ENCODE measurements around the gene CLDN19.
A peak's percentile ranks its signal among the peaks of the same experiment; 100 is the strongest.

CLDN19 gene

DNA sequence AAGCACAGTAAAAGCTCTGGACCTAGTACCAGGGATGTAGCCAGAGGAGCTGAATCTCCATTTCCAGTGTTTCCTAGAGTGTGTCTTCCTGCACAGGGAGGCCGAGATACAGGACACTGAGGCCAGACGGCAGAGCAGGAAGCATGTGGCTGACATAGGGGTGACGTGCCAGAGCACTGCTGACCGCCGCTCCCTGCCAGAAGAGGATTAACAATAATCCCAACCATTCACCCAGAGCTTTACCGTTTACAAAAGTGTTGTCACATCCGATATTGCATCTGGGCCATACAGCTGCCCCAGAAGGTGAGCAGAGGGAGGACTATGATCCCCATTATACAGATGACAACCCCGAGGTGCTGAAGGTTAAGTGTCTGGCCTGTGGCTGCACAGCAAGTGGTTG lies 5.8 kb upstream of the CLDN19 start:
- no peaks in the 10 kb centered on the region for H3K27me3 ChIP-seq (ENCODE audit: insufficient read depth, poor library complexity, severe bottlenecking)
- peaks cover 6% of the 10 kb centered on the region; the same call in 1 of the 2 replicates for H3K36me3 ChIP-seq (ENCODE audit: low read depth)
- no peaks in the 10 kb centered on the region for H3K9me3 ChIP-seq (ENCODE audit: severe bottlenecking)
- H3K4me3 ChIP-seq (ENCODE audit: severe bottlenecking) = no peak overlapping the region
- no peak overlapping the region for H3K27ac ChIP-seq (ENCODE audit: poor library complexity, severe bottlenecking)
- TF ChIP-seq CTCF (IDR thresholded peaks at IDR 0.05; ENCODE audit: poor library complexity, severe bottlenecking) = no peak
- no peak for ATAC-seq (ENCODE audit: low read depth)
- peaks cover 12% of the 10 kb centered on the region for H3K4me1 ChIP-seq (ENCODE audit: insufficient read depth, poor library complexity, severe bottlenecking)
- no peak for DNase-seq (ENCODE audit: low spot score)

DNA sequence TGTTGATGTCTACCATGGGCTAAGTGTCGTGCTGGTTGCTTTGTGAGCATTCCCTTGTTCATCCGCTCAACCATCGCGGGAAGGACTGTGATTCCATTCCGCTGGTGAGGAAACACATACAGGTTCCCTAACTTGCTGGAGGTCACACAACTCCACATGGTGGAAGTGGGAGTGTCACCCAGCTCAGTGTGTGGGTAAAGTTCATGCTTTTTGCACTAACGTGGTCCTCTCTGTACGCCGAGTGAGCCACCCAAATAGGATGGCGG lies 4.0 kb upstream of the CLDN19 start:
- ATAC-seq (ENCODE audit: low read depth) (no peak), DNase-seq (ENCODE audit: low spot score) (no peak)
- Histone ChIP-seq H3K27ac (ENCODE audit: poor library complexity, severe bottlenecking) (no peak overlapping the region), H3K27me3 (ENCODE audit: insufficient read depth, poor library complexity, severe bottlenecking) (no peaks in the 10 kb centered on the region), H3K4me1 (ENCODE audit: insufficient read depth, poor library complexity, severe bottlenecking) (peaks cover 12% of the 10 kb centered on the region), H3K4me3 (ENCODE audit: severe bottlenecking) (no peak overlapping the region), H3K9me3 (ENCODE audit: severe bottlenecking) (no peaks in the 10 kb centered on the region), H3K36me3 (ENCODE audit: low read depth) (no peaks in the 10 kb centered on the region)
- no peak for TF ChIP-seq CTCF (IDR thresholded peaks at IDR 0.05; ENCODE audit: poor library complexity, severe bottlenecking)

- DNase-seq (ENCODE audit: low spot score) = no peak
- ATAC-seq (ENCODE audit: low read depth) = peak; percentile 85
- H3K36me3 ChIP-seq (ENCODE audit: low read depth) = no peaks in the 10 kb centered on the region
- no peak overlapping the region for H3K4me3 ChIP-seq (ENCODE audit: severe bottlenecking)
- no peaks in the 10 kb centered on the region for H3K9me3 ChIP-seq (ENCODE audit: severe bottlenecking)
- H3K27ac ChIP-seq (ENCODE audit: poor library complexity, severe bottlenecking) = peak overlapping the region; percentile 55
- peaks cover 12% of the 10 kb centered on the region for H3K4me1 ChIP-seq (ENCODE audit: insufficient read depth, poor library complexity, severe bottlenecking)
- no peak for TF ChIP-seq CTCF (IDR thresholded peaks at IDR 0.05; ENCODE audit: poor library complexity, severe bottlenecking)
- no peaks in the 10 kb centered on the region for H3K27me3 ChIP-seq (ENCODE audit: insufficient read depth, poor library complexity, severe bottlenecking)
Observed at GRCh38 chr1:42743317-42744147, 3.5 kb upstream of the CLDN19 start.

DNA sequence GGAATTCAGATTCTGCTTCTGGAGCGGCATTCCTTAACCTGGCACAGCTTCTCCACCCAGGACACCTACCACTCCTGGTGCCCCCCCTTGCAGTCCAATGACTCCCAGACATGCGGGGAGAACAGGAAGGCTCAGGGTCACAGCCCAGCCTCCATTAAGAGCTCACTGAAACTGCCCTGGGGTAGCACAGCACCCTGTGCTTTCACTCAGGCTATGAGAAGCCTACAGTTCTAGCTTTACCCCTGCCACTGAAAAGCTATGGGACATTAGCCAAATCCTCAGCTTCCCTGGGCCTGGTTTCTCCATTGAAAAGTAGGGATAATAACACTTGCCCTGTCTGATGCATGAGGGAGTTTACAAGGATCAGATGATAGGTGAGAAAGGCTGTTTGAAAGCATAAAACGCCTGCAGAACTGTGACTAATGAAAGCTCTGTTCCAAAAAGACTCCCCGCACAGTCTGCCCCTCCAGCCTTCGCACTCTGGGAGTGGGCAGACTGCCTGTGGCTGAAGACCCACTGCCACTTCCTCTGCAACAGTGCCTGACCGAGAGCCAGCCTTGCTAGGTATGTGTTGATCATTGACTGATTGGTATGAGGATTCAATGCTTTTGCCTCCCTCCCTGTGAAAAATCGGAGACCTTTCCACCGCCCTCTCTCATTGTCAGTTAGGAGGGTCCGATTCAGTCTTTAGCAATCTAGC lies 2.7 kb upstream of the CLDN19 start:
- TF ChIP-seq CTCF (IDR thresholded peaks at IDR 0.05; ENCODE audit: poor library complexity, severe bottlenecking) = no peak
- Histone ChIP-seq H3K27me3 (ENCODE audit: insufficient read depth, poor library complexity, severe bottlenecking) (no peaks in the 10 kb centered on the region), H3K9me3 (ENCODE audit: severe bottlenecking) (no peaks in the 10 kb centered on the region), H3K4me3 (ENCODE audit: severe bottlenecking) (no peak overlapping the region), H3K4me1 (ENCODE audit: insufficient read depth, poor library complexity, severe bottlenecking) (peaks cover 12% of the 10 kb centered on the region), H3K27ac (ENCODE audit: poor library complexity, severe bottlenecking) (peak overlapping the region; percentile 55), H3K36me3 (ENCODE audit: low read depth) (no peaks in the 10 kb centered on the region)
- DNase-seq (ENCODE audit: low spot score) (no peak), ATAC-seq (ENCODE audit: low read depth) (peak; percentile 15; the same call in 2 of the 3 replicates)

- H3K9me3 ChIP-seq (ENCODE audit: severe bottlenecking) = no peaks in the 10 kb centered on the region
- no peak for TF ChIP-seq CTCF (IDR thresholded peaks at IDR 0.05; ENCODE audit: poor library complexity, severe bottlenecking)
- no peaks in the 10 kb centered on the region for H3K27me3 ChIP-seq (ENCODE audit: insufficient read depth, poor library complexity, severe bottlenecking)
- H3K27ac ChIP-seq (ENCODE audit: poor library complexity, severe bottlenecking) = peak overlapping the region; percentile 55
- H3K4me1 ChIP-seq (ENCODE audit: insufficient read depth, poor library complexity, severe bottlenecking) = peaks cover 12% of the 10 kb centered on the region
- no peak for ATAC-seq (ENCODE audit: low read depth)
- no peaks in the 10 kb centered on the region for H3K36me3 ChIP-seq (ENCODE audit: low read depth)
- no peak for DNase-seq (ENCODE audit: low spot score)
- no peak overlapping the region for H3K4me3 ChIP-seq (ENCODE audit: severe bottlenecking)
Observed at GRCh38 chr1:42742141-42742540, 2.1 kb upstream of the CLDN19 start.
